SK-N-SH treated with all-trans-retinoic acid at 6 μM for 48 hours (cell line): Measurements from ENCODE around the gene NUMB.

Experiments used
- ATAC-seq: fragments of 200-7000 bp; cut with Tn5 transposase; 3 replicates; pipeline ENCODE4 v1.9.1; 2020; ENCODE audit warnings: mild to moderate bottlenecking, moderate library complexity
- ARNTL ChIP-seq: fragments of 450-650 bp; formaldehyde crosslinking; IDR thresholded peaks from 2 replicates; pipeline ENCODE4 v1.5.0; 2020; ENCODE audit warnings: low read depth, mild to moderate bottlenecking, moderate library complexity, borderline replicate concordance
- BACH2 ChIP-seq: fragments of 250-450 bp; sonication (Bioruptor Pico); IDR thresholded peaks from 2 replicates; pipeline ENCODE4 v1.9.0; 2021; ENCODE audit warnings: mild to moderate bottlenecking, borderline replicate concordance
- CSDC2 ChIP-seq: fragments of 250-450 bp; sonication (Bioruptor Pico); IDR thresholded peaks from 2 replicates; pipeline ENCODE4 v1.5.0; 2020; ENCODE audit warnings: mild to moderate bottlenecking, moderate library complexity
- ESRRG ChIP-seq: fragments of 250-450 bp; sonication (Bioruptor Pico); IDR thresholded peaks from 2 replicates; pipeline ENCODE4 v1.6.1; 2021; ENCODE audit warnings: mild to moderate bottlenecking
- GLIS3 ChIP-seq: fragments of 250-450 bp; sonication (Bioruptor Pico); IDR thresholded peaks from 2 replicates; pipeline ENCODE4 v1.5.0; 2020; ENCODE audit warnings: mild to moderate bottlenecking, moderate library complexity
- ISL1 ChIP-seq: fragments of 250-450 bp; sonication (Bioruptor Pico); IDR thresholded peaks from 2 replicates; pipeline ENCODE4 v2.1.2; 2022; ENCODE audit warnings: mild to moderate bottlenecking, moderate library complexity
- OSR1 ChIP-seq: fragments of 250-450 bp; sonication (Bioruptor Pico); IDR thresholded peaks from 2 replicates; pipeline ENCODE4 v1.8.0; 2022; ENCODE audit warnings: moderate library complexity, mild to moderate bottlenecking, inconsistent platforms
- PPARA ChIP-seq: fragments of 250-450 bp; sonication (Bioruptor Pico); IDR thresholded peaks from 2 replicates; pipeline ENCODE4 v1.5.0; 2020; ENCODE audit warnings: mild to moderate bottlenecking, borderline replicate concordance
- RARB ChIP-seq: fragments of 250-450 bp; sonication (Bioruptor Pico); IDR thresholded peaks from 2 replicates; pipeline ENCODE4 v1.8.0; 2021; ENCODE audit warnings: mild to moderate bottlenecking, moderate library complexity
- SNAI2 ChIP-seq: fragments of 250-450 bp; sonication (Bioruptor Pico); IDR thresholded peaks from 2 replicates; pipeline ENCODE4 v1.5.0; 2020; ENCODE audit warnings: mild to moderate bottlenecking, moderate library complexity
- TCF4 ChIP-seq: fragments of 250-450 bp; sonication (Bioruptor Pico); IDR thresholded peaks from 2 replicates; pipeline ENCODE4 v1.8.0; 2021; ENCODE audit warnings: mild to moderate bottlenecking, moderate library complexity, borderline replicate concordance
- TOX ChIP-seq: fragments of 250-450 bp; sonication (Bioruptor Pico); IDR thresholded peaks from 2 replicates; pipeline ENCODE4 v1.8.0; 2021; ENCODE audit warnings: mild to moderate bottlenecking, moderate library complexity, borderline replicate concordance
- ZC3H10 ChIP-seq: fragments of 250-450 bp; sonication (Bioruptor Pico); IDR thresholded peaks from 2 replicates; pipeline ENCODE4 v1.5.1; 2021; ENCODE audit warnings: mild to moderate bottlenecking, moderate library complexity
- ZFP3 ChIP-seq: fragments of 250-450 bp; sonication (Bioruptor Pico); IDR thresholded peaks from 2 replicates; pipeline ENCODE4 v1.5.0; 2020; ENCODE audit warnings: mild to moderate bottlenecking, moderate library complexity
- ZFP30 ChIP-seq: fragments of 450-650 bp; formaldehyde crosslinking; IDR thresholded peaks from 2 replicates; pipeline ENCODE4 v1.5.0; 2022; ENCODE audit warnings: mild to moderate bottlenecking, moderate library complexity
- ZNF565 ChIP-seq: fragments of 450-650 bp; formaldehyde crosslinking; conservative IDR thresholded peaks from 2 replicates; pipeline ENCODE4 v1.5.0; 2020; ENCODE audit warnings: low read depth, mild to moderate bottlenecking, moderate library complexity
- ZNF70 ChIP-seq: fragments of 450-650 bp; formaldehyde crosslinking; IDR thresholded peaks from 2 replicates; pipeline ENCODE4 v1.5.0; 2020; ENCODE audit warnings: mild to moderate bottlenecking, moderate library complexity
- ZNF8 ChIP-seq: fragments of 450-650 bp; formaldehyde crosslinking; IDR thresholded peaks from 2 replicates; pipeline ENCODE4 v1.5.0; 2020; ENCODE audit warnings: mild to moderate bottlenecking, moderate library complexity
- TF ChIP-seq, protein P1 (sequence below): fragments of 250-450 bp; sonication (Bioruptor Pico); IDR thresholded peaks from 2 replicates; pipeline ENCODE4 v1.5.0; 2020; ENCODE audit warnings: mild to moderate bottlenecking, moderate library complexity
- TF ChIP-seq, protein P2 (sequence below): fragments of 250-450 bp; sonication (Bioruptor Pico); IDR thresholded peaks from 2 replicates; pipeline ENCODE4 v1.8.0; 2020; ENCODE audit warnings: mild to moderate bottlenecking, moderate library complexity, borderline replicate concordance
- TF ChIP-seq, protein P3 (sequence below): fragments of 250-450 bp; sonication (Bioruptor Pico); IDR thresholded peaks from 2 replicates; pipeline ENCODE4 v1.5.1; 2020; ENCODE audit warnings: low read depth, mild to moderate bottlenecking, moderate library complexity
- TF ChIP-seq, protein P4 (sequence below): fragments of 250-450 bp; sonication (Bioruptor Pico); IDR thresholded peaks from 2 replicates; pipeline ENCODE4 v1.5.1; 2021; ENCODE audit warnings: mild to moderate bottlenecking, moderate library complexity

The NUMB gene

DNA sequence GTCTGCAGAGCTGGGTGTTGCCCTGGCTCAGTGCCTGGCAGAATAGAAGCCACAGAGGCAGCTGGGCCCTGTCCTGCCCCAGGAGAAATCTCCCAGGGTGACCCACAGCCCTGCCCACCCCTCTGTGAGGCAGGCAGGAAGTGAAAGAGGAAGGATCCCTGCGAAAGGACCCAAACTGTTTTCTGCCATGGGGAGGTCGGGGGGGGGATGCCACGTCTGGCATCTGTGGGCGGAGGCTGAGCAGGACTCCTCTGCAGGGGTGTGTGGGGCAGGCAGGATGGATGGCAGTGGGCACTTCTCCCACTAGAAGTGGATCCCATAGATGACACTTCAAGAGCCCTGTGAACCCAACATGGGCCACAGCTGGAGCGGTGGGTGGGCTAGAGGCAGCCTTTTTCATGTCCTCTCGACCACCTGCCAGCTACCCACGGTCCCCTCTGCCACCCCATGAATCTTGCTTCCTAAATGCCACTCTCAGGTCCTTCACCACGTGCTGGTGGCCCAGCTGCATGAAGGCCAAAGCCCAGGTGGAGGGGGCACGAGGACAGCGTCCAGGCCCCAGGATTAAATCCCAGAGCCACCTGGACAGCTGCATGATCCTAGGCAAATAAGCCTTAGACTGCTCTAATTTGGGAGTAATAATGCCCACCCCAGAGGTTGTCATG, 217.4 kb downstream of the NUMB start:
- no peak for ATAC-seq
- TF ChIP-seq ZFP3 (CRISPR knock-in tag) (no peak), ZC3H10 (CRISPR knock-in tag) (no peak), CSDC2 (CRISPR knock-in tag) (no peak), BACH2 (no peak), ZNF565 (no peak), OSR1 (no peak), TCF4 (CRISPR knock-in tag) (no peak), ESRRG (no peak), ZNF70 (CRISPR knock-in tag) (no peak), PPARA (CRISPR knock-in tag) (no peak), RARB (CRISPR knock-in tag) (no peak), ZNF8 (CRISPR knock-in tag) (no peak), GLIS3 (no peak), ISL1 (CRISPR knock-in tag) (no peak), SNAI2 (CRISPR knock-in tag) (no peak), TOX (CRISPR knock-in tag) (no peak), ZFP30 (CRISPR knock-in tag) (no peak)
- TF ChIP-seq, protein P1, sequence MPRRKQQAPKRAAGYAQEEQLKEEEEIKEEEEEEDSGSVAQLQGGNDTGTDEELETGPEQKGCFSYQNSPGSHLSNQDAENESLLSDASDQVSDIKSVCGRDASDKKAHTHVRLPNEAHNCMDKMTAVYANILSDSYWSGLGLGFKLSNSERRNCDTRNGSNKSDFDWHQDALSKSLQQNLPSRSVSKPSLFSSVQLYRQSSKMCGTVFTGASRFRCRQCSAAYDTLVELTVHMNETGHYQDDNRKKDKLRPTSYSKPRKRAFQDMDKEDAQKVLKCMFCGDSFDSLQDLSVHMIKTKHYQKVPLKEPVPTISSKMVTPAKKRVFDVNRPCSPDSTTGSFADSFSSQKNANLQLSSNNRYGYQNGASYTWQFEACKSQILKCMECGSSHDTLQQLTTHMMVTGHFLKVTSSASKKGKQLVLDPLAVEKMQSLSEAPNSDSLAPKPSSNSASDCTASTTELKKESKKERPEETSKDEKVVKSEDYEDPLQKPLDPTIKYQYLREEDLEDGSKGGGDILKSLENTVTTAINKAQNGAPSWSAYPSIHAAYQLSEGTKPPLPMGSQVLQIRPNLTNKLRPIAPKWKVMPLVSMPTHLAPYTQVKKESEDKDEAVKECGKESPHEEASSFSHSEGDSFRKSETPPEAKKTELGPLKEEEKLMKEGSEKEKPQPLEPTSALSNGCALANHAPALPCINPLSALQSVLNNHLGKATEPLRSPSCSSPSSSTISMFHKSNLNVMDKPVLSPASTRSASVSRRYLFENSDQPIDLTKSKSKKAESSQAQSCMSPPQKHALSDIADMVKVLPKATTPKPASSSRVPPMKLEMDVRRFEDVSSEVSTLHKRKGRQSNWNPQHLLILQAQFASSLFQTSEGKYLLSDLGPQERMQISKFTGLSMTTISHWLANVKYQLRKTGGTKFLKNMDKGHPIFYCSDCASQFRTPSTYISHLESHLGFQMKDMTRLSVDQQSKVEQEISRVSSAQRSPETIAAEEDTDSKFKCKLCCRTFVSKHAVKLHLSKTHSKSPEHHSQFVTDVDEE (CRISPR knock-in tag): no peak
- TF ChIP-seq, protein P2, sequence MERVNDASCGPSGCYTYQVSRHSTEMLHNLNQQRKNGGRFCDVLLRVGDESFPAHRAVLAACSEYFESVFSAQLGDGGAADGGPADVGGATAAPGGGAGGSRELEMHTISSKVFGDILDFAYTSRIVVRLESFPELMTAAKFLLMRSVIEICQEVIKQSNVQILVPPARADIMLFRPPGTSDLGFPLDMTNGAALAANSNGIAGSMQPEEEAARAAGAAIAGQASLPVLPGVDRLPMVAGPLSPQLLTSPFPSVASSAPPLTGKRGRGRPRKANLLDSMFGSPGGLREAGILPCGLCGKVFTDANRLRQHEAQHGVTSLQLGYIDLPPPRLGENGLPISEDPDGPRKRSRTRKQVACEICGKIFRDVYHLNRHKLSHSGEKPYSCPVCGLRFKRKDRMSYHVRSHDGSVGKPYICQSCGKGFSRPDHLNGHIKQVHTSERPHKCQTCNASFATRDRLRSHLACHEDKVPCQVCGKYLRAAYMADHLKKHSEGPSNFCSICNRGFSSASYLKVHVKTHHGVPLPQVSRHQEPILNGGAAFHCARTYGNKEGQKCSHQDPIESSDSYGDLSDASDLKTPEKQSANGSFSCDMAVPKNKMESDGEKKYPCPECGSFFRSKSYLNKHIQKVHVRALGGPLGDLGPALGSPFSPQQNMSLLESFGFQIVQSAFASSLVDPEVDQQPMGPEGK (CRISPR knock-in tag): no peak
- TF ChIP-seq, all 23 proteins: peak for 0

DNA sequence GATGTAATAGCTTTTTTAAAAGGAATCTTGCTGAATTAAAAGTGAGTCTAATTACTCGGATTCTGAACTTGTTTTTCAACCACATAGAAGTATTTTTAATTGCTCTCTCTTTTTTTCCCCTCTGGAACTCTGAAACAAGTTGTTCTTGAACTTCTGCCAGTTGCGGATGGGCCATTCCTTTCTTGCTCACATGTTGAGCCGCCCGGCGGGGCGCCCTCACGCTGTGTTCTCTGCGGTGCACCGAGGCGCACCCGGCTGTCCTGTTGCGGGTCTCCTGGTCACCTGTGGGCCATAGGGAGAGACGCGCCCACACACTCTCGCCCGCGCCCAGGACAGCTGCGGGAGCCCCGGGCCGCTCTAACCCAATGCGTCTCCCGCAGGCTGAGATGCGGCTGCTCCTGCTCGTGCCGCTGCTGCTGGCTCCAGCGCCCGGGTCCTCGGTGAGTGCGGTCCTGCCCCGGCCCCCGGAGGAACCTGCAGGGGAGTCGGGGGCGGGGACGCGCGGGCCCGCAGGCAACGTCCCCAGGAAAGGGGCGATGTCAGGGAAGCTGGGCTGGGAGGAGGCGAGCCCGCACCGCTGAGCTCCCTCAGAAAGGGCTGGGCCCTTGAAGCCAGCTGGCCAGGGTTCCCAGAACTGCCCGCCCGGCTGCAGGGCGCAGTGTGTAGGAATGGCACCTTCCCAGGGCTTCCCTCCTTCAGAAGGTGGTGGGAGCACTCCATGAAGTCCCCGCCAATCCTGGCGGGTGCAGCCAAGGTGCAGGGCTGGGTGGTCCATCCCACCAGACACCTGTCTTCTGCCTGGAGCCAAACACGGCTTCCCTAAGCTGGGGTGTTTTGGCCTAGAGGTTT, 218.7 kb downstream of the NUMB start:
- ATAC-seq: peak; percentile 16; the same call in 2 of the 3 replicates
- TF ChIP-seq ZC3H10 (CRISPR knock-in tag) (no peak), ZNF565 (no peak), ZFP3 (CRISPR knock-in tag) (no peak), OSR1 (no peak), ZNF70 (CRISPR knock-in tag) (no peak), ESRRG (no peak), BACH2 (no peak), ZNF8 (CRISPR knock-in tag) (no peak)
- TF ChIP-seq, protein P3, sequence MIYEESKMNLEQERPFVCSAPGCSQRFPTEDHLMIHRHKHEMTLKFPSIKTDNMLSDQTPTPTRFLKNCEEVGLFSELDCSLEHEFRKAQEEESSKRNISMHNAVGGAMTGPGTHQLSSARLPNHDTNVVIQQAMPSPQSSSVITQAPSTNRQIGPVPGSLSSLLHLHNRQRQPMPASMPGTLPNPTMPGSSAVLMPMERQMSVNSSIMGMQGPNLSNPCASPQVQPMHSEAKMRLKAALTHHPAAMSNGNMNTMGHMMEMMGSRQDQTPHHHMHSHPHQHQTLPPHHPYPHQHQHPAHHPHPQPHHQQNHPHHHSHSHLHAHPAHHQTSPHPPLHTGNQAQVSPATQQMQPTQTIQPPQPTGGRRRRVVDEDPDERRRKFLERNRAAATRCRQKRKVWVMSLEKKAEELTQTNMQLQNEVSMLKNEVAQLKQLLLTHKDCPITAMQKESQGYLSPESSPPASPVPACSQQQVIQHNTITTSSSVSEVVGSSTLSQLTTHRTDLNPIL: no peak

DNA sequence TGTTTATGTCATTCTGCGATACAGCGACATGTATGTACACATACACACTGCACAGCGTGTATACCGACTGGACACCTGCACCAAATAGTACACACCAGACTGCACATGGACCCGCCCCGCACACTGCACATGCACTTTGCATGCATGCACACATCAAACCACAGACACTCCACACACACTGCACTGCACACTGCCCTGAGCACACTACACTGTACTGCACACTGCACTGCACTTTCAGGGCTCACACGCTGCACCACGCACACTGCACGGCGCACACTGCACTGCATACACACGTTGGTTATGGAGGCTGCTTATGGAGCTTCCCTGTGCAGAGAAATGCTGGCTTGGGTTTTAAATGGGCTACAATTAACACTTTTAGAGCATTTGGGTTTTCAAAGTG, 219.4 kb downstream of the NUMB start:
- ATAC-seq: peak; percentile 48
- no peak for TF ChIP-seq OSR1
- no peak for TF ChIP-seq BACH2
- TF ChIP-seq, protein P4, sequence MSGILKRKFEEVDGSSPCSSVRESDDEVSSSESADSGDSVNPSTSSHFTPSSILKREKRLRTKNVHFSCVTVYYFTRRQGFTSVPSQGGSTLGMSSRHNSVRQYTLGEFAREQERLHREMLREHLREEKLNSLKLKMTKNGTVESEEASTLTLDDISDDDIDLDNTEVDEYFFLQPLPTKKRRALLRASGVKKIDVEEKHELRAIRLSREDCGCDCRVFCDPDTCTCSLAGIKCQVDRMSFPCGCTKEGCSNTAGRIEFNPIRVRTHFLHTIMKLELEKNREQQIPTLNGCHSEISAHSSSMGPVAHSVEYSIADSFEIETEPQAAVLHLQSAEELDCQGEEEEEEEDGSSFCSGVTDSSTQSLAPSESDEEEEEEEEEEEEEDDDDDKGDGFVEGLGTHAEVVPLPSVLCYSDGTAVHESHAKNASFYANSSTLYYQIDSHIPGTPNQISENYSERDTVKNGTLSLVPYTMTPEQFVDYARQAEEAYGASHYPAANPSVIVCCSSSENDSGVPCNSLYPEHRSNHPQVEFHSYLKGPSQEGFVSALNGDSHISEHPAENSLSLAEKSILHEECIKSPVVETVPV (CRISPR knock-in tag): no peak
- TF ChIP-seq ARNTL: no peak
- TF ChIP-seq SNAI2 (CRISPR knock-in tag): no peak
- TF ChIP-seq, protein P3: no peak
